ENCODE measurements around the gene RFPL3. TPM values are rescaled to one million over a fixed set of nuclear protein-coding genes. Genes with fewer than 3 reads are reported as not detected.
"Not testable (repeated sequence)": the region's sequence is repeated elsewhere in the genome, so short reads cannot be mapped to it uniquely, and the experiment has no call there.

RFPL3 gene
- not detected in 2 replicates for total RNA-seq

DNA sequence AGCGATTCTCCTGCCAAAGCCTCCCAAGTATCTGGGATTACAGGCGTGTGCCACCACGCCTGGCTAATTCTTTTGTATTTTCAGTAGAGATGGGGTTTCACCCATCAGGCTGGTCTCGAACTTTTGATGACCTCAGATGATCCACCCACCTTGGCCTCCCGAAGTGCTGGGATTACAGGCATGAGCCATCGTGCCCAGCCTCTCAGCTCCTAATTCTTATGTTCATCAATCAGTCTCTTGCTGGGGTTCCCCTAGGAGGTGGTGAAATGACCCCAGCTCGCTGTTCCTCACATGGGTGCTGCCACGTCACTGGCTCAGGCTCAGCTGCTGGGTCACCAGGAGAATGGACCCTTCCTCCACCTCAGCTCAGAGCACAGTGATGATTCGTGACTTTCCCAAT is at the start of gene RFPL3:
Gene RFPL3, plus strand, starts transcription at position 301 of the 400 bp plus-strand sequence. CDS start 205 bp downstream, outside the sequence.
- not testable (repeated sequence) for DNase-seq

DNA sequence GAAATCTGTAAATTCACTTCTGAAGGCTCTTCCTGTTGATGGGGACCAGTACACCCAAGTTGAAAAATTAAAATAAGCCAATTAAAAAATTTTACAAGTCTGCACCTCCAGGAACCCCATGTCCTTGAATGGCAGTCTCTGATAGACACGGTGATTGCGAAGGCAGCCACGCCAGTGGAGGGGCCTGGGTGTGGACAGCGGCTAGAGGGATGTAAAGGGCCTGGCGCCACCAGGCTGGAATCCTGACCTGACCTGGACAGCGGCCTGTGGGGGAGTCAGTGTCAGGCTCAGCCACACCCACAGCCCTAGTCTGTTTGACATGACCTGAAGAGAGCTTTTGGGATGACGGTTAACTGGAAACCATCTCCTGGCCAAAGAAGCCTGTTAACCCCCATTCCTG is 49.5 kb upstream of the RFPL3 start:
- DNase-seq: no peak

DNA sequence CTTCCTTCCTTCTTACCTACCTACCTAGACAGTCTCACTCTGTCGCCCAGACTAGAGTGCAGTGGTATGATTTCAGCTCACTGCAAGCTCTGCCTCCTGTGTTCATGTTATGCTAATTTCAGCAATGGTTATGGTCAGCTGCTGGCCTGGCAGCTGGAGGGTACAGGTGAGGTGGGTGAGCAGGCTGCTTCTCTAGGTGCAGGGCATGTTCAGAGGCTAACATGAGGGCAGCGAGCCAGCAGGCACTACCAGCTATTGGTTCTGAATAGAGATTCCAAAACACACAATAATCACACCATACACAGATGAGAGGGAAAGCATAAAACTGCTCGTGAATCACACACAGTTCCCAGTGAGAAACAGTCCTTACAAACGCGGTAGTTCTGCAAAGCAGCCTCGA is 48.7 kb upstream of the RFPL3 start:
- no peak for DNase-seq

DNA sequence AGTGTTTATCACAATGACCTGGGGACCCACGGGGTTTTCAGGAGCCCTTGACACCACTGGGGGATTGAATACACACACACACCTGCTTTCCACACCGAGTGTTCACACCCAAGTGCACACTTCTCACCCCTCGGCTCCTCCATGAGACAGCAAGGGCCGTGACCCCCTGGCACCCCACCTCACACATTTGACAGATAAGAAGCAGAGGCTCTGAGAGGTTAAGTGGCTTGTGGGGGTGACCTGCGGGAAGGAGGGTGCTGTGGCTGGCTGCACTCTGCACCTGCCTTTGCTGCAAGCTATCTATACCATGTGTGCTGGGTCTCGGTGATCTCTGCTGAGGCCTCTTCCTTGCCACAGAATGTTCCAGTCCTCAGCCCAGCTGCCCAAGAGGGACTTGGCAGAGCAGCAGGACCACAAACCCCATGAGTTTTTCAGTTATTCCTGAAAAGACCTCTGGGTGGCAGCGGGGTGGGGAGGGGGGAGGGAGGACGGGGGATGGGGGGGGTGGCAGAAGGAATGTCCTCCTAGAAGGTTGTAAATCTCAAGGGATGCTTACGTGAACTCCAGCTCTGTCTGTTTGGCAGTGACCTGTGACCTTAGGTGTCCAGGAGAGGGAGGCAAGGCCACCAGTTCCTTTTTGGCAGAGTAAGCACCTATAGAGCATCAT is 47.9 kb upstream of the RFPL3 start:
- no peak for DNase-seq

DNA sequence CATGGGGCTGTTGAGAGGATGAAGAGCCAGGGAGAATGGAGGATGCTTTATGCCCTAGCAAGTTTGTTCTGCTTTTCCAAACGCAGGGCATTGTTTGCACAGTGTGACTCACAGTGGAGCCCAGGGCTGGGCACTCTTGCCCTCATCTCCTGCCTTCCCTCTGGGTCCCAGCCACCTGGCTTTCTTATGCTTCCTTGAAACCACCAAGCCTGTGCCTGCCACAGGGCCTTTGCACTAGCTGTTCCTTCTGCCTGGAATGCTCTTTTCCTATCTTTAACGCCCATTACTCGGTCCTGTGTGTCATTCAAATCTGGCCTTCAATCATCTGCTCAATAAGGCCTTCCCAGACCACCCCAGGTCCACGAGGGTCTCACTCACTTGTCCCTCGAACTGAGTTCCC is 46.9 kb upstream of the RFPL3 start:
- no peak for DNase-seq

DNA sequence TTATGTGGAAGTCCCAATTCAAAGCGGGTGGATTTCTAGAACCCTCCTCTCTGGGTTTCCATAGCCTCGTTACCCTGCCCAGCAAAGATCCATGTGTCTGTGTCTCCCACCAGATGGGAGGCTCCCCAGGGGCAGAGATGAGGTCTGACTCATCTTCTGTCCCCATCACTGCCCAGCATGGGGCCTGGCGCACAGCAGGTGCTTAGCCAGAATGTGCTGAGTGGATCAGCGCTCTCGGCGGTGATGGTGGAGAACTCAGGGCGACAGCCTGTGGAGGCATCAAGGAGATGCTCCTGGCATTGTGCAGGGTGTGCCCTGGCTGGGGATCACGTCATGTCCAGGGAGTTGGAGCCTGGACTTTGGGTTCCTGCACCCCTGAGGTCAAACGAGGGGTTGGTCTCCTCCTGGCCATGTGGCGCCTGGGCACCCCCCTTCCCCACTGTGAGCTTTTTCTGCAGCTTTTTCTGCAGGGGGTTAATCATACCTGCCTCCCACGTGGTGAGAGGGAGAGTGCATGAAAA is 46.1 kb upstream of the RFPL3 start:
- no peak for DNase-seq

DNA sequence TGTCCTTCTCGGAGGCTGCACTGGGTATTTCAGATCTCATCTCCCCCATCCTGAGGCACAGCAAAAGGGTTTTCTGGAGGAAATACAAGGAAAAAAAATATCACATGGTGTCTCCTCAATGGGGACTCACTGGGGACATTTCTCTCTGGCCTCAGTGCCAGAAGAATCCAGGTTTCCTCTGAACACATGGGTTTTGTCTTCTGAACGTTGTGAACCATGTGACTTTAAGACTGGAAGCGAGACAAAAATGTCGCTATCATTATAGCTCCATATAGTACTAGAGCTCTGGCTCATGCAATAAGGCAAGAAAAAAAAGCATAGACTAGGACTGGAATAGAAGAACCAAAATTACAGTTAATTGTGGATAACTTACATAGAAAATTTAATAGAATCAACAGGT is 44.9 kb upstream of the RFPL3 start:
- DNase-seq: no peak

DNA sequence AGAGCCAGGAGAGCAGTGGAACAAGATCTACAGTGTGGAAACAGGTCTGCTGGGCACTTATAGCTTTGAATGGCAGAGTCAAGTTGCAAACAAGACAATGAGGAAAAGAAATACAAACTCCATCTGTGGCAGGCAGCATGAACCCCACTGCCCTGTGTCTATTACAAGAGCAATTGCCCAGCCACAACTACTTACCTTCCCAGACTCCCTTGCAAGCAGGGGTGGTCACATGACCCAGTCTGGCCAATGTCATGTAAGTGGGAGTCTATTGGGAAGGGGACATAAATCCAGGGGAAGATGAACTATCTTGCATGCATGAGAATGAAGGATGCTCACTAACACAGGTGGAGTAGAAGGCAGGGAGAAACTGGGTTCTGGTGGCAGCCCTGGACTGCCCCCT is 44.1 kb upstream of the RFPL3 start:
- DNase-seq: no peak

DNA sequence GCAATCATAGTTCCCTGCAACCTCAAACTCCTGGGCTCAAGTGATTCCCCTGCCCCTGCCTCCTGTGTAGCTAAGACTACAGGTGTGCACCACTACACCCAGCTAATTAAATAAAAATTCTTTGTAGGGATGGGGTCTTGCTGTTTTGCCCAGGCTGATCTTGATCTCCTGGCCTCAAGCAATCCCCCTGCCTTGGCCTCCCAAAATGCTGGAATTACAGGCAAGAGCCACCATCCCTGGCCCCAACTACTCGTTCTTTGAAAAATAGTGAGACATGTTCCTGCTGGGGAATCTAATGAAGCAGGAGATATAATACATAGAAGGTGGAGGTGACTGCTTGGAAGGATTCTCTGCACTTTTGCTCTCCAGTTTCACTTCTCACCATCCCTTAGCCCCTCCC is 40.1 kb upstream of the RFPL3 start:
- DNase-seq: no peak

DNA sequence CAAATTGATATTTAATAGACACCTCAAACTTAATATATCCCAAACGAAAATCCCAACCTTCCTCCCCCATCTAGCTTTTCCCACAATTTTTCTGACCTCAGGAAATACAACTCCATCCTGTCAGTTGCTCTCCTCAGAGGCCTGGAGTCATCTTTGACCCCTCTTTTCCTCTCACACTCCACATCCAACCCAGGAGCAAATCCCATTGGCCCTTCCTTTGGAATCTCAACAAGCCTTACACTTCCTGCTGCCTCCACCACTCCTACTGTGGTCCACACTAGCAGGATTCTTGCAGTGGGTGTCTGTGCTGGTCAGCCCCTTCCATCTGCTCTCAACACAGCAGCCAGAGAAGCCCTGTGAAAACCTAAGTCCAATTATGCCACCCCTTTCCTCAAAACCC is 39.3 kb upstream of the RFPL3 start:
- DNase-seq: peak; percentile 23

DNA sequence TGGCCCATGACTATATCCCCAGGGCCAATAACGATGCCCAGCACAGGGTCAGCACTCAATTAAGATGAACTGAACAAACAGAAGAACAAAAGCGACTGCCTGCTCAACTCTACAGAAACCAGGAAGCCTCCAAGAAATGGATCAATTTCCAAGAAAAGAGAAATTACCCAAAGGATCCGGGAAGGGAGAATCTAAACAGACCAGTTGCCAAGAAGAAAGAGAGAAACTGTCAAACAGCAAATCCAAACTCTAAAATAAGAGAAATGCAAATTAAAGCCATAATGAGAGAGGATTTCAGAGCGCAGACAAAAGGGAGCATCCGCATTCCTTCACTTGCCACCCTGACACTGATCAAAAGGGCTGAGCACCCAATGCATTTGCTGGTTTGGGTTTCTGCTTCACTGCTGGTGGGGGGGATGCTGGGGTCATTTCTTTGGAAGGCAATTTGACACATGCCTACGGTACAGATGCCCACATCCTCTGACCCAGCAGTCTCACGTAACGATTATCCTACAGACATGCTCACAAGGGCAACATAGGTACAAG is 37.7 kb upstream of the RFPL3 start:
- DNase-seq: no peak

DNA sequence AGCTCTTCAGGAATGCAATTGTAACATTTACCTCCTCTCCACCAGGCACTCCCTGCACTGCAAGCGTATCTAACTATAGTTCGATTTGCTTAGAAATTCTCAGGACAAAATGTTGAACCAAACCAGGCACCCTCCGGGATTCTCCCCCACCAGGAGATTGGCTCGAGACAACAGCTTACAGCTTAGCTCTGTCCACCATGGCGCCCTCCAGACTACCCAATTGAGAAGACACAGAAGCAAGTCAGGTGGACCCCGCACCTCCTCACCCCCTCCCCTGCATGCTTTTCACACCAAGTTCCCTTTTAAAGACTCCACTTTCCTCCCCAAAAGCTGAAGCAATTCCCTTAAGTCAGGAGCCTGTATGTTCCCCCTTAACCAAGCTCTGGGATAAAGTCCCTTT is 34.7 kb upstream of the RFPL3 start:
- no peak for DNase-seq

DNA sequence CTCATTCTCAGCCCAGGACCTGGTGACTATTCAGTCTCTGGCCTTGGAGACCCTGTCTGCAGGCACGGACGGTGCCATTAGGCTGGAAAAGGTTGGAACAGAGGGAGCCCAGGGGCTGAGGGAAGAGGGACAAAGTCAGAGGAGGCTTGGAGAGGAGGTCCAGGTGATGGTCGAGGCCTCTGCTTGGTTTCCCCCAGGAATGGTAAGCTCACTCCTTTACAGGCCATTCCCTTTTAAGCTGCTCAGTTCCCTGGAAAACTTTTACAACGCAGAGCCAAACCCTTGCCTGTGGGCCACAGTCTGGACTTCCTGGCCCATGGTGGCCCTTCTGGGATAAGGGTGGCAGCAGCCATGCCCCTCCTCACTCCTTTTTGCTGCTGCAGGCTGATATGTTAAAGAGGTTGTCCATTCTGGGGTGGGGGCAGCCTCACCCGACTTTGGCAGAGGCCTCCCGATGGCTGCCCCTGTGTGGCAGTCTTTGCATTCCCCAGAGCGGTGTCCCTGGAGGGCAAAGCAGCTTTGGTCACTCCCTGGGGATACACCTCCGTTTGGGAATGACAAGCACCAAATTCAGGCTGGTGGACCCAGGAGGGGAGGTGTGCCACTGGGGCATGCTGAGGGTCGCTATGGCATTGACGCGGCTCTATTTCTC is 34.0 kb upstream of the RFPL3 start:
- DNase-seq: no peak

DNA sequence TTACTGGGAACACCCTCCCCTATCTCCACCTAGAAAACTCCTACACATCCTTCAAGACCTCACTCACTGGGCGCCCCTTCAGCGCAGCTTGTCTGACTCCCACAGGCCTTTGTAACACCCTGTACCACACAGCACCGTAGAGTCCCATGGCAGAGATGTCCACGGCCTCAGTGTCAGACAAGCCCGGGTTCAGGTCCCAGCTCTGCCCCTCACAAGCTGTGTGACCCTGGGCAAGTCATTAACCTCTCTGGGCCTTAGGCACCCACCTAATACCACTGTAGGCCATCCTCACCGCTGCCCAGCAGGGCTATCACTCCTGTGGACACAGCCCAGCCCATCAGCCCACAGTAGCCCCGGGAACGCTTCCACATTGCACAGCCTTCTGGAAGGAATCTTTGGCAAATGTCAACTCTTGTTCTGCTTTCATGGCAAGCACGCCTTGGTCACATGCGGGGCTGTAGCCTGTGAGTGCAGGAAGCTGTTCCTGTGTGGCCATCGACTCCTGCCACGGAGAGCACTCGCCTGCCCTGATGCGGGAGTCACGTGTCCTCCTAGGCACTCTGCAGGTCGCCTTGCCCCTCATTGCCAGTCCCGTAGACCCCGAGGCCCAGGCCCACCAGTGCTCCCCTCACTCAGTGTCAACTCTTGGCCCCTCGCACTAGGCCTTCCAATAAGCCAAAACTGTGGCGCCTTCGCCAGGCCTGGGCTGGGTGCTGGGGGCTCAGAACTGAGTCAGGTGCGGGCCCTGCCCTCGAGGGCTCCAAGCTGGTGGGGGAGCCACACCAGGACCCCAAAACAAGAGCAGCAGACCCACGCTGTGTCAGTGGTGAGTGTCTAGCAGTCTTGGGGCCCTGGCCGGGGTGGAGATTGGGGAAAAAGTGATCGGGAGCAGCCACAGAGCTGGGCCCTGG is 32.9 kb upstream of the RFPL3 start:
- DNase-seq: no peak

DNA sequence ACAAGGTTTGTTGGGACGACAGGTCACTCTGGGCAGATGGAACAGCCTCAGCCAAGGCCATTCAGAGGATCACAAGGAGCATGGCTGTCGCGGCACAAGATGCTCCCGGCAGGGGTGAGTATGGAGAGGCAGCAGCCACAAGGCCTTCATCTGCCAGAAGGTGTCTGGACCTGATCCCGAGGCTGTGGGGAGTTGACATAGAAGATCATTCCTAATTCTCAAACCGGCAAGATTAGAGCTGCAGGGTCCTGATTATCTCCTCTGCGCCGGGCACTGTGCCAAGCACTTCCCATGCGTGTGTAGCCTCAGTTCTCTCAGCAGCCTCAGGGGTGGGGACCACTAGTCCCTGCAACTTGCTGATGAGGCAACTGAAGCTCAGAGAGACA is 32.3 kb upstream of the RFPL3 start:
- peak; percentile 24 for DNase-seq

DNA sequence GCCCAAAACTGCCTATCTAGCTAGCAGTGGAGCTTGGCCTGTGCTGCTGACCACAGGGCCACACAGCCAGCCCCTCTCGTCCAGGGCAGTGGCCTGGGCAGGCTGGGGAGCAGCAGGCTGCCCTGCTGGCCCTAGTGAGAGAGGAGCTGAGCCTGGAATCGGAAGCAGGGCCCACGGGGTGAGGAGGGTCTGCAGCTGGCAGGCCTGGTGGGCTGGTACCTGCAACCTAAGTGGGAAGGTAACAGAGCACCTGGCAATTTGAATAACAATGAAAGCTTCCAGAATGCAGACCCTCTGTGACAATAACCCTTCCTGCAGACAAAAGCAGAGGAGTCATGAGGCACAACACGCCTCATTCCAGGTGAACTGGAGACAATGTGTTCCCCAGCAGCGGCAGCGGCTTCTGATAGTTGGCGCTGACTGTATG is 31.8 kb upstream of the RFPL3 start:
- no peak for DNase-seq

DNA sequence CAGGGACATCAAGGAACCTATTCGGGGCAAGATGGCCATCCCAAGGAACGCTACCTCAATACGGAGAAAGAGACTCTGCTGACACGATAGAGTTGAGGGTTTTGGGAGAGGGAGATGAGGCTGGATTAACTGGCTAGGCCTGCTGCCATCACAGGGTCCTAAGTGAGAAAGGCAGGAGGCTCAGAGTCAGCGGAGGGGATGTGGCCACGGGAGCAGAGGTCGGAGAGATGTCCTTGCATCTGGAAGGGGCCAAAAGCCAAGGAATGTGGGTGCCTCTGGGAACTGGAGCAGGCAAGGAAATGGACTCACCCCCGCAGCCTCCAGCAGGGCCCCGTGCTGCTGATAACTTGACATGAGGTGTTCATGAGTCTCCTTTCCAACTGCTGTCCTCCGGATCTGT is 31.0 kb upstream of the RFPL3 start:
- no peak for DNase-seq

DNA sequence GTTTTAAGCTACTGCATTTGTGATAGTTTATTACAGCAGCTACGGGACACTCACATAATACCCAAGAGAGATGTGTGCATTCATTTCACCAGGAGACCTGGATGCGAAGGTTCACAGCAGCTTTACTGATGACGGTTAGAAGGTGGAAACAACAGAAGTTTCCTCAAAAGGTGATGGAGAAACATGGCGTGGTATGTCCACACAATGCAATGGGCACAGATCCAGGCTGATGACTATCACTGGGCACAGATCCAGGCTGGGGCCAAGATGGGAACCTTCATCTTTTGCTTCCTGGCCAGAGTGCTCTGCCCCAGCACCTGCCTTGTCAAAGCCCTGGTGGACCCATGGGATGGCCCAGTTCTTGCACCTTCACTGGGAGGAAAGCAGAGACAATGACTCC is 30.6 kb upstream of the RFPL3 start:
- DNase-seq: peak; percentile 93

DNA sequence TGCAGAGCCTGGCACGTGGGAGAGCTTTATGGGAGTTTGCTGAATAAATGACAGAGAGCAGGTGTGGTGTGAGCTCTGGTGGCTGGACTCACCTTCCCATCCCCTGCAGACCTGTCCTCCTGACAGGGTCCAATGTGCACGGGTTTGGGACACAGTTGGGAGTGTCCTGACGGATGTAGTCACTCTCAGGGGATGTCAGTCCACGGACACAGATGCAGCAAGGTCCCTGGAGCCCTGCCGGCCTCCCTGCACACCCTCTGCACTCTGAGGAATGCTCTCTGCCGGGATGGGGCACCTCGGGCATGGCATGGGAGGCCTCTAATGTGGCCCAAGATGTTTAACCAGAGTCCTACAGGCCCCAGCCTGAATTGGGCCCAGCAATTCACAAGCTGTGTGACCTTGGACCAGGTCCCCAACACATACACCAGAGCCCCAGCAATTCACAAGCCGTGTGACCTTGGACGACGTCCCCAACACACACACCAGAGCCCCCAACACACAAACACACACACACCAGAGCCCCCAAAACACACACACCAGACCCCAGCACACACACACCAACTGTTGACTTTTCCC is 30.0 kb upstream of the RFPL3 start:
- DNase-seq: no peak

DNA sequence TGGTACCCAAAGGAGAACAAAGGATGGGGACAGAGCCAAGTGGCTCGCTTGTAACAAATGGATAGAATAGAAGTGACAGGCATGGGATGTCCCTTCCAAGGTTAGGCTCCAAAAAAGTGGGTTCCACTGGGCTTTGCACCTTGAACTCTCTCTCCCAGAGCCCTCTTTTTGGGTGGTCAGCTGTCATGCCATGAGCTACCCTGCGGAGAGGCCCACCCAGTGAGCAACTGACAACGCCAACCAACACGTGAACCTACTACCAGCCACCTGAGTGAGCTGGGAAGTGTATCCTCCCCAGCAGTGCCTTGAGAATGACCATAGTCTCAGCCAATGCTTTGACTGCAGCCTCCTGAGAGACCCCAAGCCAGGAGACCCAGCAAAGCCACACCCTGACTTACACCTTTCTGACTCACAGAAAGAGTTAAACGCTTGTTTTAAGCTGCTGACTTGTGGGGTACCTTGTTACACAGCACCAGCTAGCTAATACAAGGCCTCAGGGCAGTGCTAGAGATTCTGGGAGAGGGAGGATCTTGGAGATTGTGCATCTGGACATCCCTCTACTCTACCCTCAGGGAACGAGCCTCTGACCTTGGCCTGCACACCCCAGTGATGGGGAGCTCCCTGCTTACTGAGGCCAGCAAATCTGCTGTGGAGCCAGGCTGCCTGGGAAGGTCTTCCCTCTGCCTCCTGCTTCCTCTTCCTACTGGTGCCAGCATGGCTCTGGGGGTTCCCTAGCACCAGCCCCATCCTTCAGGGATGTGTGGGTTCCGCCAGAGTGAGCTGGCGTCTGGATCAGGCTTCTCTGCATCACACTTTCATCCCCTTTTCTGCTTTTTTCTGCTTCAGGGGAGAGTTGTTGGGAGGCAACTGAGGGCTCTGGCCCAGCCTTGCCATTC is 29.1 kb upstream of the RFPL3 start:
- no peak for DNase-seq

DNA sequence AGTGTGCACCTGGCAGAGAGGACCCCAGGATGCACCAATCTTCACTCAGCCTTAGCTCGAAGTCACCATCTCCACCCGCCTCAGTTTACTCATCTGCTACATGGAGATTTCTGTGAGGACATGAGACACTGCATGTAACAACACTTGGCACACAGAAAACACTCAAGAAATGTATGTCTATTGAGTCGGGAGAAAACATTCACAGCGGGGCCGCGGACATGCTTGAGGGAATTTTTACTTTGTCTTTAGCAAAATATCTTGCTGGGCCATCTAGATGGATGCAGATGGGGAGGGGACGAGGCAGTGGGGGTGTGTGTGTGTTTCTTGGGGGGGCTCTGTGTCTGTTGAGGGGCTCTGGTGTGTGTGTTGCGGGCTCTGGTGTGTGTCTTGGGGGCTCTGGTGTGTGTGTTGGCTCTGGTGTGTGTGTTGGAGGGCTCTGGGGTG is 28.4 kb upstream of the RFPL3 start:
- no peak for DNase-seq
